Measurements from ENCODE around the gene EXOSC3. TPM values are rescaled to one million over a fixed set of nuclear protein-coding genes. Genes with fewer than 3 reads are reported as not detected.

The EXOSC3 gene
- total and polyA plus RNA-seq, 10 of the 15 experiments (the other 5 are each of a cell fraction or from before 2014, with no cell fraction given): 8.2 to 161 (median 61.4) TPM

DNA sequence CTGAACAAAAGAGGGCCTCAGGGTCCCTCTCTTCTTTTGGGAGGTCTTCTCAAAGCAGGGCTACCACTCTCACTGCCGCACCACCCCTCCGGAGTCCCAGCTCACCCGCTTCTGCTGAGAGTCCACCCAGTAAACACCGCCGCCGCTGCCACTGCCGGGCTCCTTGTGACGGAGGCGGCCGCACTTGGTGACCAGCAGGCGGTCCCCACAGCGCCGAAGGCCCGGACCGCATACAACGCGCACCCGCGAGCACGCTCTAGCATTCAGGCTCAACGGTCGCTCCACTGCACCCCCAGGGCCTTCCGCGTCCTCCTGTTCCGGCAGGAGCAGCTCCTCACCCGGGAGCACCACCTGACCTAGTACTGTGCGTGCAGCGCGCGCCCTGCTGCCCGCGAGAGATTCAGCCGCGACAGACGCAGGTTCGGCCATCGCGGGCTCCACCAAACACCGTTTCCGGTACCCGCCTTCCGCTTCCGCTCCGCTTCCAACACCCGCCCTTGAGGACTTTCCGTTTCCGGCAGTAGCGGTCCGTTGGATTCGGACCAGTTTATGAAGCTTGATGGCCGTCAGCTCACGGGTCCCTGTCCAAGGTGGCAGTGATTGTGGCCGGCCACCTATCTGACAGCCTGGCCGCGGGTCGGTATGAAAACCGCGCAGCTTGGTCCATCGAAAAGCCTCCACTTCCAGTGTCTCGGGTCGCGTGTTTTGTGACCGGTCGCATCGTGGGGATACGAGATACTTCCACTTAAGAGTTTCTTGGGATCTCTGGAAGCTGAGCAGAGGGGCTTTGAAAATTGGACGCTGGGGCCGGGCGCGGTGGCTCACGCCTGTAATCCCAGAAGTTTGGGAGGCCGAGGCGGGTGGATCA, at the start of gene EXOSC3 (continued):
- TF ChIP-seq, protein P1, sequence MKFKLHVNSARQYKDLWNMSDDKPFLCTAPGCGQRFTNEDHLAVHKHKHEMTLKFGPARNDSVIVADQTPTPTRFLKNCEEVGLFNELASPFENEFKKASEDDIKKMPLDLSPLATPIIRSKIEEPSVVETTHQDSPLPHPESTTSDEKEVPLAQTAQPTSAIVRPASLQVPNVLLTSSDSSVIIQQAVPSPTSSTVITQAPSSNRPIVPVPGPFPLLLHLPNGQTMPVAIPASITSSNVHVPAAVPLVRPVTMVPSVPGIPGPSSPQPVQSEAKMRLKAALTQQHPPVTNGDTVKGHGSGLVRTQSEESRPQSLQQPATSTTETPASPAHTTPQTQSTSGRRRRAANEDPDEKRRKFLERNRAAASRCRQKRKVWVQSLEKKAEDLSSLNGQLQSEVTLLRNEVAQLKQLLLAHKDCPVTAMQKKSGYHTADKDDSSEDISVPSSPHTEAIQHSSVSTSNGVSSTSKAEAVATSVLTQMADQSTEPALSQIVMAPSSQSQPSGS (IDR thresholded peaks at IDR 0.05; ENCODE audit: low read length): no peak
- TF ChIP-seq MYB (IDR thresholded peaks at IDR 0.05; ENCODE audit: borderline replicate concordance, low read depth, low read length) (peak; percentile 32; the same call in 1 of the 2 replicates), IRF4 (IDR thresholded peaks at IDR 0.05; ENCODE audit: low read depth, low read length) (0 out of 2 replicates have a peak, but pooled peaks have one; percentile 8), ZNF622 (IDR thresholded peaks at IDR 0.05) (no peak), RBBP5 (conservative IDR thresholded peaks at IDR 0.05) (no peak), EED (IDR thresholded peaks at IDR 0.05; ENCODE audit: low read depth) (no peak), SREBF2 (IDR thresholded peaks at IDR 0.05; ENCODE audit: low read length) (peak; percentile 56; the same call in 1 of the 2 replicates), ZBED1 (IDR thresholded peaks at IDR 0.05; ENCODE audit: borderline replicate concordance) (no peak), HCFC1 (IDR thresholded peaks at IDR 0.05; ENCODE audit: low read length) (peak; percentile 66), LARP7 (IDR thresholded peaks at IDR 0.05) (peak; percentile 90), KLF5 (IDR thresholded peaks at IDR 0.05; ENCODE audit: partially characterized antibody) (peak; percentile 82), SMAD1 (IDR thresholded peaks at IDR 0.05; ENCODE audit: low read depth, partially characterized antibody) (no peak), YY1 (IDR thresholded peaks at IDR 0.05; ENCODE audit: low read depth, low read length) (peak; percentile 95), SREBF1 (IDR thresholded peaks at IDR 0.05; ENCODE audit: low read length) (no peak), CREM (IDR thresholded peaks at IDR 0.05; ENCODE audit: low read depth) (peak; percentile 63), DPF2 (IDR thresholded peaks at IDR 0.05) (peak; percentile 57; the same call in 1 of the 2 replicates), ZNF207 (IDR thresholded peaks at IDR 0.05; ENCODE audit: borderline replicate concordance) (peak; percentile 75), BCL11A (IDR thresholded peaks at IDR 0.05; ENCODE audit: low read depth, low read length) (no peak), ETV6 (conservative IDR thresholded peaks at IDR 0.05 in 1 of 2, IDR thresholded peaks at IDR 0.05 in 1 of 2; ENCODE audit: borderline replicate concordance in 1 of 2, low read depth in 1 of 2) (peak in 1 of 2 experiments; percentile 96; a peak in 2 of 4 replicates), FOS (IDR thresholded peaks at IDR 0.05; ENCODE audit: borderline replicate concordance, extremely low read depth, insufficient read length) (no peak)
- TF ChIP-seq, protein P2, sequence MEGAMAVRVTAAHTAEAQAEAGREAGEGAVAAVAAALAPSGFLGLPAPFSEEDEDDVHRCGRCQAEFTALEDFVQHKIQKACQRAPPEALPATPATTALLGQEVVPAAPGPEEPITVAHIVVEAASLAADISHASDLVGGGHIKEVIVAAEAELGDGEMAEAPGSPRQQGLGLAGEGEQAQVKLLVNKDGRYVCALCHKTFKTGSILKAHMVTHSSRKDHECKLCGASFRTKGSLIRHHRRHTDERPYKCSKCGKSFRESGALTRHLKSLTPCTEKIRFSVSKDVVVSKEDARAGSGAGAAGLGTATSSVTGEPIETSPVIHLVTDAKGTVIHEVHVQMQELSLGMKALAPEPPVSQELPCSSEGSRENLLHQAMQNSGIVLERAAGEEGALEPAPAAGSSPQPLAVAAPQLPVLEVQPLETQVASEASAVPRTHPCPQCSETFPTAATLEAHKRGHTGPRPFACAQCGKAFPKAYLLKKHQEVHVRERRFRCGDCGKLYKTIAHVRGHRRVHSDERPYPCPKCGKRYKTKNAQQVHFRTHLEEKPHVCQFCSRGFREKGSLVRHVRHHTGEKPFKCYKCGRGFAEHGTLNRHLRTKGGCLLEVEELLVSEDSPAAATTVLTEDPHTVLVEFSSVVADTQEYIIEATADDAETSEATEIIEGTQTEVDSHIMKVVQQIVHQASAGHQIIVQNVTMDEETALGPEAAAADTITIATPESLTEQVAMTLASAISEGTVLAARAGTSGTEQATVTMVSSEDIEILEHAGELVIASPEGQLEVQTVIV (IDR thresholded peaks at IDR 0.05; ENCODE audit: borderline replicate concordance, partially characterized antibody): peak; percentile 70
- TF ChIP-seq, protein P3, sequence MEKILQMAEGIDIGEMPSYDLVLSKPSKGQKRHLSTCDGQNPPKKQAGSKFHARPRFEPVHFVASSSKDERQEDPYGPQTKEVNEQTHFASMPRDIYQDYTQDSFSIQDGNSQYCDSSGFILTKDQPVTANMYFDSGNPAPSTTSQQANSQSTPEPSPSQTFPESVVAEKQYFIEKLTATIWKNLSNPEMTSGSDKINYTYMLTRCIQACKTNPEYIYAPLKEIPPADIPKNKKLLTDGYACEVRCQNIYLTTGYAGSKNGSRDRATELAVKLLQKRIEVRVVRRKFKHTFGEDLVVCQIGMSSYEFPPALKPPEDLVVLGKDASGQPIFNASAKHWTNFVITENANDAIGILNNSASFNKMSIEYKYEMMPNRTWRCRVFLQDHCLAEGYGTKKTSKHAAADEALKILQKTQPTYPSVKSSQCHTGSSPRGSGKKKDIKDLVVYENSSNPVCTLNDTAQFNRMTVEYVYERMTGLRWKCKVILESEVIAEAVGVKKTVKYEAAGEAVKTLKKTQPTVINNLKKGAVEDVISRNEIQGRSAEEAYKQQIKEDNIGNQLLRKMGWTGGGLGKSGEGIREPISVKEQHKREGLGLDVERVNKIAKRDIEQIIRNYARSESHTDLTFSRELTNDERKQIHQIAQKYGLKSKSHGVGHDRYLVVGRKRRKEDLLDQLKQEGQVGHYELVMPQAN (conservative IDR thresholded peaks at IDR 0.05): peak; percentile 84
- TF ChIP-seq, protein P4, sequence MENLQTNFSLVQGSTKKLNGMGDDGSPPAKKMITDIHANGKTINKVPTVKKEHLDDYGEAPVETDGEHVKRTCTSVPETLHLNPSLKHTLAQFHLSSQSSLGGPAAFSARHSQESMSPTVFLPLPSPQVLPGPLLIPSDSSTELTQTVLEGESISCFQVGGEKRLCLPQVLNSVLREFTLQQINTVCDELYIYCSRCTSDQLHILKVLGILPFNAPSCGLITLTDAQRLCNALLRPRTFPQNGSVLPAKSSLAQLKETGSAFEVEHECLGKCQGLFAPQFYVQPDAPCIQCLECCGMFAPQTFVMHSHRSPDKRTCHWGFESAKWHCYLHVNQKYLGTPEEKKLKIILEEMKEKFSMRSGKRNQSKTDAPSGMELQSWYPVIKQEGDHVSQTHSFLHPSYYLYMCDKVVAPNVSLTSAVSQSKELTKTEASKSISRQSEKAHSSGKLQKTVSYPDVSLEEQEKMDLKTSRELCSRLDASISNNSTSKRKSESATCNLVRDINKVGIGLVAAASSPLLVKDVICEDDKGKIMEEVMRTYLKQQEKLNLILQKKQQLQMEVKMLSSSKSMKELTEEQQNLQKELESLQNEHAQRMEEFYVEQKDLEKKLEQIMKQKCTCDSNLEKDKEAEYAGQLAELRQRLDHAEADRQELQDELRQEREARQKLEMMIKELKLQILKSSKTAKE (IDR thresholded peaks at IDR 0.05; ENCODE audit: low read depth, poor library complexity, severe bottlenecking): no peak
